H1 (cell line): ENCODE results near the gene SLC2A11. TPM values are rescaled to one million over a fixed set of nuclear protein-coding genes. Genes with fewer than 3 reads are reported as not detected.

ENCODE experiments used
- CTCF ChIA-PET: fragments of 300-600 bp; sonication (Branson Sonifier 250); formaldehyde crosslinking; loops from one replicate; lab custom pipeline; 2021; ENCODE audit not compliant: partially characterized antibody; lab: Charles Lee
- POLR2A ChIA-PET: fragments of 300-600 bp; sonication (Branson Sonifier 250); formaldehyde crosslinking; loops from one replicate; lab custom pipeline; 2021; ENCODE audit warnings: inconsistent platforms; ENCODE audit not compliant: partially characterized antibody; lab: Charles Lee
- DNase-seq, 2 experiments: peaks; one replicate each; pipeline versions ENCODE4 v3.0.0 to v3.0.0-alpha.2; 2010 to 2022; ENCODE audit warnings: low spot score in 2 of 2, low read depth in 1 of 2, mixed read lengths in 1 of 2
- FAIRE-seq: peaks from 2 replicates; lab custom pipeline; 2011; peaks lifted over from hg19 to GRCh38; lab: Jason Lieb, UNC
- H2AFZ ChIP-seq: 2 replicates; pipeline ENCODE4 v1.8.1; 2012; ENCODE audit warnings: low read length, inconsistent platforms
- H2AK5ac ChIP-seq: 2 replicates; pipeline ENCODE4 v1.6.1; 2013; ENCODE audit warnings: low read depth, low read length
- H2BK120ac ChIP-seq: replicated peaks from 2 replicates; pipeline ENCODE3; 2013; ENCODE audit warnings: low read depth, low read length, inconsistent platforms
- H2BK12ac ChIP-seq: 2 replicates; pipeline ENCODE4 v1.6.1; 2013; ENCODE audit warnings: low read depth, low read length
- H2BK15ac ChIP-seq: 2 replicates; pipeline ENCODE4 v1.6.1; 2013; ENCODE audit warnings: low read length
- H2BK20ac ChIP-seq: 2 replicates; pipeline ENCODE4 v1.6.1; 2013; ENCODE audit warnings: low read length
- H2BK5ac ChIP-seq: 2 replicates; pipeline ENCODE4 v1.6.1; 2013; ENCODE audit warnings: low read depth, low read length
- H3K14ac ChIP-seq: 2 replicates; pipeline ENCODE4 v1.6.1; 2013; ENCODE audit warnings: inconsistent platforms; ENCODE audit not compliant: insufficient read length
- H3K18ac ChIP-seq: 2 replicates; pipeline ENCODE4 v1.6.1; 2013; ENCODE audit warnings: low read length; ENCODE audit errors: extremely low read depth
- H3K23ac ChIP-seq: 2 replicates; pipeline ENCODE4 v1.6.1; 2013; ENCODE audit warnings: inconsistent platforms; ENCODE audit not compliant: insufficient read length
- H3K23me2 ChIP-seq: 2 replicates; pipeline ENCODE4 v1.6.1; 2013; ENCODE audit warnings: low read depth, low read length
- H3K27ac ChIP-seq: 2 replicates; pipeline ENCODE4 v1.6.1; 2011; ENCODE audit warnings: low read depth, low read length, inconsistent platforms
- H3K27me3 ChIP-seq, 4 experiments: replicated peaks in 1 of 4; 1 replicate in 1 of 4; 2 replicates in 3 of 4; pipeline versions ENCODE4 v1.6.1 to v1.8.1; 2011 to 2013; ENCODE audit warnings: low read length in 3 of 4, mild to moderate bottlenecking in 3 of 4, inconsistent platforms in 2 of 4, mixed read lengths in 2 of 4, moderate library complexity in 1 of 4; ENCODE audit not compliant: control insufficient read depth in 3 of 4, insufficient read depth in 3 of 4; ENCODE audit errors: extremely low read depth in 1 of 4
- H3K36me3 ChIP-seq, 4 experiments: 2 replicates each; pipeline versions ENCODE4 v1.6.1 to v1.8.1; 2011 to 2013; ENCODE audit warnings: mild to moderate bottlenecking in 4 of 4, low read length in 3 of 4, moderate library complexity in 2 of 4, control low read depth in 1 of 4, inconsistent platforms in 1 of 4; ENCODE audit not compliant: insufficient read depth in 4 of 4, control insufficient read depth in 2 of 4
- H3K4ac ChIP-seq: replicated peaks from 2 replicates; pipeline ENCODE3; 2013; ENCODE audit warnings: low read length, low read depth, mixed read lengths, inconsistent platforms; ENCODE audit not compliant: insufficient read length
- H3K4me1 ChIP-seq, 4 experiments: replicated peaks in 1 of 4; 1 replicate in 1 of 4; 2 replicates in 3 of 4; pipeline versions ENCODE4 v1.6.1 to v1.8.1; 2011 to 2013; ENCODE audit warnings: low read length in 3 of 4, inconsistent platforms in 2 of 4, mixed read lengths in 1 of 4; ENCODE audit not compliant: insufficient read depth in 4 of 4, control insufficient read depth in 3 of 4
- H3K4me2 ChIP-seq, 2 experiments: 2 replicates each; pipeline versions ENCODE4 v1.6.1 to v1.8.1; 2011 to 2013; ENCODE audit warnings: low read depth in 2 of 2, low read length in 2 of 2, control low read depth in 1 of 2, inconsistent platforms in 1 of 2, mild to moderate bottlenecking in 1 of 2; ENCODE audit not compliant: insufficient read depth in 1 of 2
- H3K4me3 ChIP-seq, 4 experiments: fragments of 200-600, 300-600 bp in 1 of 4; sonication (generic), shearing (Covaris generic), sonication (Bioruptor Twin) in 1 of 4; 2 replicates each; pipeline versions ENCODE4 v1.5.1 to v1.8.1; 2011 to 2016; ENCODE audit warnings: low read length in 4 of 4, low read depth in 3 of 4, control low read depth in 2 of 4, inconsistent platforms in 2 of 4, mild to moderate bottlenecking in 2 of 4, mixed read lengths in 1 of 4, moderate library complexity in 1 of 4; ENCODE audit not compliant: insufficient read depth in 2 of 4; ENCODE audit errors: extremely low read depth in 1 of 4
- H3K56ac ChIP-seq: replicated peaks from 2 replicates; pipeline ENCODE3; 2013; ENCODE audit warnings: low read depth, mild to moderate bottlenecking, mixed read lengths, low read length, inconsistent platforms; ENCODE audit not compliant: insufficient read length
- H3K79me1 ChIP-seq: 2 replicates; pipeline ENCODE4 v1.6.1; 2013; ENCODE audit warnings: low read depth, low read length, control low read depth
- H3K79me2 ChIP-seq, 2 experiments: 2 replicates each; pipeline versions ENCODE4 v1.6.1 to v1.8.1; 2012 to 2013; ENCODE audit warnings: low read length in 2 of 2, mild to moderate bottlenecking in 2 of 2, inconsistent platforms in 1 of 2; ENCODE audit not compliant: insufficient read depth in 2 of 2, control insufficient read depth in 1 of 2
- H3K9ac ChIP-seq, 4 experiments: replicated peaks in 1 of 4; 1 replicate in 1 of 4; 2 replicates in 3 of 4; pipeline versions ENCODE4 v1.6.1 to v1.8.1; 2011 to 2013; ENCODE audit warnings: low read depth in 3 of 4, low read length in 3 of 4, control low read depth in 2 of 4, mild to moderate bottlenecking in 2 of 4, moderate library complexity in 2 of 4, inconsistent platforms in 1 of 4; ENCODE audit errors: extremely low read depth in 1 of 4
- H3K9me3 ChIP-seq, 2 experiments: 2 replicates each; pipeline versions ENCODE4 v1.6.1 to v1.8.1; 2012 to 2013; ENCODE audit warnings: mild to moderate bottlenecking in 2 of 2, moderate library complexity in 2 of 2, control low read depth in 1 of 2, inconsistent platforms in 1 of 2, low read depth in 1 of 2, low read length in 1 of 2, mixed read lengths in 1 of 2; ENCODE audit not compliant: insufficient read depth in 2 of 2
- H4K20me1 ChIP-seq, 2 experiments: replicated peaks in 1 of 2; 2 replicates each; pipeline versions ENCODE3 to v1.8.1; 2011 to 2013; ENCODE audit warnings: inconsistent platforms in 2 of 2, low read length in 2 of 2, mild to moderate bottlenecking in 1 of 2; ENCODE audit not compliant: insufficient read depth in 2 of 2, control insufficient read depth in 1 of 2
- H4K5ac ChIP-seq: 2 replicates; pipeline ENCODE4 v1.6.1; 2013; ENCODE audit warnings: low read length, low read depth, mixed read lengths, inconsistent platforms; ENCODE audit not compliant: insufficient read length
- H4K8ac ChIP-seq: 2 replicates; pipeline ENCODE4 v1.8.0; 2013; ENCODE audit warnings: mild to moderate bottlenecking, moderate library complexity, low read length, inconsistent platforms; ENCODE audit not compliant: insufficient read depth; ENCODE audit errors: extremely low read depth
- H4K91ac ChIP-seq: replicated peaks from 2 replicates; pipeline ENCODE3; 2013; ENCODE audit warnings: low read length, mixed read lengths, inconsistent platforms; ENCODE audit not compliant: insufficient read length
- EP300 ChIP-seq, 2 experiments: IDR thresholded peaks; 1 replicate in 1 of 2; 2 replicates in 1 of 2; pipeline ENCODE4 v1.6.1; 2011 to 2012; ENCODE audit warnings: low read depth in 2 of 2, low read length in 2 of 2, mild to moderate bottlenecking in 2 of 2, borderline replicate concordance in 1 of 2, inconsistent platforms in 1 of 2, moderate library complexity in 1 of 2
- NANOG ChIP-seq: IDR thresholded peaks from 2 replicates; pipeline ENCODE4 v1.6.1; 2011; ENCODE audit warnings: low read length, low read depth, mild to moderate bottlenecking, inconsistent platforms; ENCODE audit not compliant: insufficient read depth, poor library complexity, severe bottlenecking
- SAP30 ChIP-seq: fragments of 300-600 bp; sonication (generic); IDR thresholded peaks from 2 replicates; pipeline ENCODE4 v1.7.1; 2012; ENCODE audit warnings: low read length, moderate library complexity, mild to moderate bottlenecking, inconsistent platforms; ENCODE audit not compliant: insufficient read depth, insufficient replicate concordance
- SUZ12 ChIP-seq: fragments of 200-600 bp; sonication (generic); IDR thresholded peaks from 2 replicates; pipeline ENCODE4 v1.6.1; 2012; ENCODE audit warnings: mild to moderate bottlenecking, inconsistent platforms, low read length, moderate library complexity, mixed read lengths
- WGBS, 2 experiments: shearing (Covaris generic) in 1 of 2; methylation state at CpG; one replicate each; pipeline versions ENCODE4 v1.1.6 to v1.1.7; 2013 to 2015; ENCODE audit warnings: low lambda C conversion rate in 2 of 2, mixed read lengths in 2 of 2, inconsistent platforms in 1 of 2, low coverage in 1 of 2, missing lambda C conversion rate in 1 of 2; ENCODE audit not compliant: insufficient replicate concordance in 2 of 2, insufficient coverage in 1 of 2, insufficient read length in 1 of 2; ENCODE audit errors: extremely low coverage in 1 of 2, missing lambda C conversion rate in 1 of 2; 5-methylcytosine and 5-hydroxymethylcytosine counted together
- polyA plus RNA-seq, 7 experiments: library from polyadenylated mRNA; depleted of rRNA in 3 of 7; stranded (reverse) in 5 of 7; unstranded in 2 of 7; fragments of >200 nt in 5 of 7; fragments of 200-250 nt in 2 of 7; gene quantifications; 1 replicate in 5 of 7; 2 replicates in 1 of 7; 4 replicates in 1 of 7; pipeline versions ENCODE4 v1.2.1 to v1.2.3, GENCODE V29; 2011 to 2013; ENCODE audit warnings: missing spikeins in 2 of 7, mixed read lengths in 2 of 7
- total RNA-seq: library from RNA; stranded (reverse); fragmentation: NEBNext Ultra II Directional; extraction: Animal tissue kit (Norgen Biotek cat#: 25700); gene quantifications from 2 replicates; pipeline ENCODE4 v1.2.1, GENCODE V29; 2021

The SLC2A11 gene
- total and polyA plus RNA-seq, 2 of the 8 experiments (the other 6 are each of a cell fraction or from before 2014, with no cell fraction given), result 10.7 to 12.5 TPM

DNA sequence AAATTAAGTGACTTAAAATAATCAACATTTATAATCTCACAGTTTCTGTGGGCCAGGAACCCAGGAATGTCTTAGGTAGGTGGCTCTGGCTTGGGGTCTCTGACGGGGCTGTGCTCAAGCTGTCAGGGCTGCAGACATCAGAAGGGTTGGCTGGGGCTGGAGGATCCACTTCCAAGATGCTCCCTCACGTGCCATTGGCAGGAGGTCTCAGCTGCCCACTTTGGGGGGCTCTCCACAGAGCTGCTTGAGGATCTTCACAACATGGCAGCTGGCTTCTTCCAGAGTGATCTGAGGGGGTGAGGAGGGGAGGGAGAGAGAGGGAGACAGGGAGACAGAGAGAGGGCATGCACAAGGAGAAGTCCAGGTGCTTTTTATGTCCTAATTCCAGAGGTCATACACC is 18.1 kb downstream of the SLC2A11 start:
- Histone ChIP-seq H2BK20ac (no peak overlapping the region), H2AFZ (no peak overlapping the region), H4K5ac (no peak overlapping the region), H3K27ac (no peak overlapping the region), H3K23ac (no peak overlapping the region), H4K91ac (no peak overlapping the region), H2BK15ac (no peak overlapping the region), H3K9me3 (no peaks in the 10 kb centered on the region), H2BK5ac (no peak overlapping the region), H3K36me3 (no peaks in the 10 kb centered on the region; a peak in 2 of 8 replicates), H3K9ac (no peak overlapping the region), H2BK120ac (no peak overlapping the region), H3K27me3 (no peaks in the 10 kb centered on the region), H3K4me2 (no peak overlapping the region), H3K4me1 (no peaks in the 10 kb centered on the region), H3K18ac (no peak overlapping the region), H4K8ac (no peak overlapping the region), H3K4me3 (no peak overlapping the region), H3K79me2 (no peaks in the 10 kb centered on the region), H3K79me1 (no peaks in the 10 kb centered on the region), H2AK5ac (no peak overlapping the region), H3K56ac (no peak overlapping the region), H3K23me2 (no peaks in the 10 kb centered on the region), H3K4ac (no peak overlapping the region), H2BK12ac (no peak overlapping the region), H4K20me1 (no peaks in the 10 kb centered on the region), H3K14ac (no peak overlapping the region)
- no peak for DNase-seq
- CTCF ChIA-PET, result interaction anchor here (0.9 to 2.0 kb wide), 3 partner anchors 11 to 26 kb away, joined by 3 to 6 read pairs (median 3); no protein-coding TSS in a partner anchor
- FAIRE-seq, result no peak
- WGBS, 2 experiments, result 88% methylated on average over 2 of the region's 2 CpGs; no CpG with 5 or more reads in 1 of the 2 experiments
- POLR2A ChIA-PET, result interaction anchor here (1.5 to 1.7 kb wide), 2 partner anchors 18 to 19 kb away, joined by 3 read pairs; partner anchors contain the start of genes MIF and SLC2A11
- TF ChIP-seq EP300 (IDR thresholded peaks at IDR 0.05; ENCODE audit: borderline replicate concordance in 1 of 2, low read depth in 2 of 2, low read length in 2 of 2) (no peak), SAP30 (no peak), SUZ12 (no peak), NANOG (no peak)
